MM.1S (cell line): Measurements from ENCODE around the gene WDR91.

Source experiments
- DNase-seq: peaks from one replicate; pipeline ENCODE4 v3.0.0-alpha.2; 2015
- H2AFZ ChIP-seq: fragments of 300-600 bp; sonication (generic); 2 replicates; pipeline ENCODE4 v1.6.0; 2016; ENCODE audit warnings: antibody characterized with exemption, low read length
- H3F3A ChIP-seq: fragments of 300-600 bp; sonication (generic); 2 replicates; pipeline ENCODE4 v1.6.1; 2016; ENCODE audit warnings: mild to moderate bottlenecking, antibody characterized with exemption, low read length, moderate library complexity, mixed read lengths; ENCODE audit not compliant: insufficient read depth
- H3K27ac ChIP-seq: fragments of 300-600 bp; sonication (generic); 2 replicates; pipeline ENCODE4 v1.5.1; 2016; ENCODE audit warnings: mild to moderate bottlenecking, low read length
- H3K27me3 ChIP-seq: fragments of 300-600 bp; sonication (generic); replicated peaks from 2 replicates; pipeline ENCODE4 v1.6.0; 2016; ENCODE audit warnings: low read length; ENCODE audit not compliant: insufficient read depth
- H3K36me3 ChIP-seq: fragments of 300-600 bp; sonication (generic); replicated peaks from 2 replicates; pipeline ENCODE4 v1.6.1; 2016; ENCODE audit warnings: mild to moderate bottlenecking, low read length, mixed read lengths; ENCODE audit not compliant: insufficient read depth
- H3K4me1 ChIP-seq: fragments of 300-600 bp; sonication (generic); 2 replicates; pipeline ENCODE4 v1.6.1; 2016; ENCODE audit warnings: low read length, mixed read lengths
- H3K4me2 ChIP-seq: fragments of 300-600 bp; sonication (generic); 2 replicates; pipeline ENCODE4 v1.6.0; 2016; ENCODE audit warnings: low read depth, low read length
- H3K4me3 ChIP-seq: fragments of 300-600 bp; sonication (generic); 2 replicates; pipeline ENCODE4 v1.5.1; 2016; ENCODE audit warnings: low read length, mixed read lengths
- H3K79me2 ChIP-seq: fragments of 300-600 bp; sonication (generic); 2 replicates; pipeline ENCODE4 v1.6.1; 2016; ENCODE audit warnings: mixed run types, low read length, mixed read lengths
- H3K9ac ChIP-seq: fragments of 300-600 bp; sonication (generic); 2 replicates; pipeline ENCODE4 v1.6.1; 2016; ENCODE audit warnings: low read length, mixed read lengths
- H3K9me2 ChIP-seq: fragments of 300-600 bp; sonication (generic); replicated peaks from 2 replicates; pipeline ENCODE4 v1.6.1; 2016; ENCODE audit warnings: mild to moderate bottlenecking, low read length, mixed read lengths; ENCODE audit not compliant: insufficient read depth
- H3K9me3 ChIP-seq: fragments of 300-600 bp; sonication (generic); replicated peaks from 2 replicates; pipeline ENCODE4 v1.6.1; 2016; ENCODE audit warnings: mild to moderate bottlenecking, low read length, mixed read lengths; ENCODE audit not compliant: insufficient read depth
- H4K20me1 ChIP-seq: fragments of 300-600 bp; sonication (generic); 2 replicates; pipeline ENCODE4 v1.6.1; 2016; ENCODE audit warnings: mild to moderate bottlenecking, low read length, moderate library complexity, mixed read lengths; ENCODE audit not compliant: insufficient read depth
- CTCF ChIP-seq: fragments of 300-600 bp; sonication (generic); IDR thresholded peaks from 2 replicates; pipeline ENCODE4 v1.5.1; 2016; ENCODE audit warnings: antibody characterized with exemption, low read length, mixed read lengths
- EZH2 ChIP-seq: fragments of 300-600 bp; sonication (generic); optimal IDR thresholded peaks from 2 replicates; pipeline ENCODE3; 2017; ENCODE audit warnings: low read depth, mild to moderate bottlenecking, antibody characterized with exemption, low read length, mixed read lengths
- EZH2phosphoT487 ChIP-seq: fragments of 300-600 bp; sonication (generic); IDR thresholded peaks from 2 replicates; pipeline ENCODE4 v1.6.1; 2018; ENCODE audit warnings: antibody characterized with exemption, low read length

WDR91 gene

GRCh38 chr7:135193615-135194081, 17.7 kb downstream of the WDR91 start:
- no peak overlapping the region for H2AFZ ChIP-seq
- no peaks in the 10 kb centered on the region for H3K4me1 ChIP-seq
- no peak overlapping the region for H3K9ac ChIP-seq
- H3K79me2 ChIP-seq = no peaks in the 10 kb centered on the region
- no peaks in the 10 kb centered on the region for H3K36me3 ChIP-seq
- no peak overlapping the region for H3K4me3 ChIP-seq
- no peak for TF ChIP-seq EZH2phosphoT487
- no peak for TF ChIP-seq CTCF
- TF ChIP-seq EZH2 = no peak
- no peaks in the 10 kb centered on the region for H3F3A ChIP-seq
- H4K20me1 ChIP-seq = no peaks in the 10 kb centered on the region
- no peaks in the 10 kb centered on the region for H3K9me3 ChIP-seq
- no peak overlapping the region for H3K4me2 ChIP-seq
- H3K9me2 ChIP-seq = no peaks in the 10 kb centered on the region
- H3K27me3 ChIP-seq = no peaks in the 10 kb centered on the region
- no peak for DNase-seq
- H3K27ac ChIP-seq = no peak overlapping the region

- DNase-seq = no peak
- H3K27ac ChIP-seq = no peak overlapping the region
- H3K9ac ChIP-seq = no peak overlapping the region
- no peak overlapping the region for H2AFZ ChIP-seq
- no peaks in the 10 kb centered on the region for H3K36me3 ChIP-seq
- H3F3A ChIP-seq = no peaks in the 10 kb centered on the region
- H4K20me1 ChIP-seq = no peaks in the 10 kb centered on the region
- no peaks in the 10 kb centered on the region for H3K9me2 ChIP-seq
- TF ChIP-seq EZH2 (no peak), EZH2phosphoT487 (no peak), CTCF (no peak)
- no peak overlapping the region for H3K4me3 ChIP-seq
- no peak overlapping the region for H3K4me2 ChIP-seq
- H3K79me2 ChIP-seq = no peaks in the 10 kb centered on the region
- H3K27me3 ChIP-seq = no peaks in the 10 kb centered on the region
- no peaks in the 10 kb centered on the region for H3K4me1 ChIP-seq
- H3K9me3 ChIP-seq = no peaks in the 10 kb centered on the region
Measured at GRCh38 chr7:135192914-135193536, 18.3 kb downstream of the WDR91 start.

GRCh38 chr7:135190703-135191102, 20.6 kb downstream of the WDR91 start:
- no peaks in the 10 kb centered on the region for H3K27me3 ChIP-seq
- H3K9me3 ChIP-seq = no peaks in the 10 kb centered on the region
- no peaks in the 10 kb centered on the region for H3K36me3 ChIP-seq
- H3K9ac ChIP-seq = no peak overlapping the region
- no peak overlapping the region for H2AFZ ChIP-seq
- H3K4me1 ChIP-seq = no peaks in the 10 kb centered on the region
- H3K4me3 ChIP-seq = no peak overlapping the region
- no peak for DNase-seq
- no peak overlapping the region for H3K4me2 ChIP-seq
- H3F3A ChIP-seq = no peaks in the 10 kb centered on the region
- TF ChIP-seq CTCF (no peak), EZH2phosphoT487 (no peak), EZH2 (no peak)
- no peaks in the 10 kb centered on the region for H3K79me2 ChIP-seq
- no peaks in the 10 kb centered on the region for H4K20me1 ChIP-seq
- H3K9me2 ChIP-seq = no peaks in the 10 kb centered on the region
- H3K27ac ChIP-seq = no peak overlapping the region
